Measurements from ENCODE around the gene ADH5.
"Not testable (repeated sequence)": the region's sequence is repeated elsewhere in the genome, so short reads cannot be mapped to it uniquely, and the experiment has no call there.

ADH5 gene

GRCh38 chr4:99082192-99082591, 6.4 kb downstream of the ADH5 start:
- no peak for DNase-seq

GRCh38 chr4:99080869-99081268, 7.7 kb downstream of the ADH5 start:
- DNase-seq, result not testable (repeated sequence)

GRCh38 chr4:99079625-99080295, 8.8 kb downstream of the ADH5 start:
- no peak for DNase-seq

GRCh38 chr4:99078931-99079624, 9.5 kb downstream of the ADH5 start:
- DNase-seq, result no peak

- DNase-seq, result no peak
Measured at GRCh38 chr4:99078336-99078735, 10.3 kb downstream of the ADH5 start.

- no peak for DNase-seq
Measured at GRCh38 chr4:99077177-99077576, 11.4 kb downstream of the ADH5 start.

GRCh38 chr4:99076292-99076976, 12.2 kb downstream of the ADH5 start:
- no peak for DNase-seq

- DNase-seq, result no peak
Measured at GRCh38 chr4:99074816-99075215, 13.8 kb downstream of the ADH5 start.

- no peak for DNase-seq
Measured at GRCh38 chr4:99071159-99071558, 17.4 kb downstream of the ADH5 start.

- no peak for DNase-seq
Measured at GRCh38 chr4:99067617-99068016, 21.0 kb downstream of the ADH5 start.

GRCh38 chr4:99065521-99065920, 23.1 kb downstream of the ADH5 start:
- DNase-seq, result not testable (repeated sequence)

- no peak for DNase-seq
Measured at GRCh38 chr4:99062120-99062519, 26.5 kb downstream of the ADH5 start.

GRCh38 chr4:99061048-99061700, 27.4 kb downstream of the ADH5 start:
- no peak for DNase-seq

GRCh38 chr4:99059550-99059949, 29.0 kb downstream of the ADH5 start:
- DNase-seq, result no peak

GRCh38 chr4:99058228-99058627, 30.4 kb downstream of the ADH5 start:
- DNase-seq, result no peak

GRCh38 chr4:99054428-99054994, 34.1 kb downstream of the ADH5 start:
- no peak for DNase-seq

- DNase-seq, result no peak
Measured at GRCh38 chr4:99052902-99053301, 35.7 kb downstream of the ADH5 start.

- DNase-seq, result no peak
Measured at GRCh38 chr4:99047710-99048109, 40.9 kb downstream of the ADH5 start.

- no peak for DNase-seq
Measured at GRCh38 chr4:99043346-99043745, 45.2 kb downstream of the ADH5 start.

- no peak for DNase-seq
Measured at GRCh38 chr4:99038213-99038612, 50.4 kb downstream of the ADH5 start.

- DNase-seq, result no peak
Measured at GRCh38 chr4:99033956-99034355, 54.6 kb downstream of the ADH5 start.

- DNase-seq, result no peak
Measured at GRCh38 chr4:99029852-99030251, 58.7 kb downstream of the ADH5 start.

- no peak for DNase-seq
Measured at GRCh38 chr4:99029018-99029735, 59.4 kb downstream of the ADH5 start.

Measured in activated CD8-positive, alpha-beta memory T cell treated with anti-CD3 and anti-CD28 coated beads, Interleukin-2, amount 50 U/mL, for 48 hours (primary cell).